Effector memory CD4-positive, alpha-beta T cell (primary cell): ENCODE measurements around the gene UQCRH.

Experiments
- DNase-seq, 3 donors: peaks; one replicate each; pipeline ENCODE4 v3.0.0-alpha.2; 2020
- H3K27ac ChIP-seq: 2 replicates; pipeline ENCODE4 v1.7.0; 2013; ENCODE audit warnings: mild to moderate bottlenecking, low read length, moderate library complexity; ENCODE audit not compliant: insufficient read depth, poor library complexity, severe bottlenecking
- H3K27me3 ChIP-seq: replicated peaks from 2 replicates; pipeline ENCODE4 v1.7.0; 2013; ENCODE audit warnings: mild to moderate bottlenecking, low read length; ENCODE audit not compliant: insufficient read depth, control insufficient read depth, poor library complexity, severe bottlenecking
- H3K36me3 ChIP-seq: 2 replicates; pipeline ENCODE4 v1.7.0; 2013; ENCODE audit warnings: mild to moderate bottlenecking, low read length, moderate library complexity; ENCODE audit not compliant: control insufficient read depth, insufficient read depth
- H3K4me1 ChIP-seq: 2 replicates; pipeline ENCODE4 v1.7.0; 2013; ENCODE audit warnings: low read length, mild to moderate bottlenecking; ENCODE audit not compliant: control insufficient read depth, insufficient read depth, poor library complexity, severe bottlenecking
- H3K4me3 ChIP-seq: 2 replicates; pipeline ENCODE4 v1.7.0; 2013; ENCODE audit warnings: low read length, low read depth, mild to moderate bottlenecking; ENCODE audit not compliant: insufficient read depth, poor library complexity, severe bottlenecking
- H3K9me3 ChIP-seq: 2 replicates; pipeline ENCODE4 v1.7.0; 2013; ENCODE audit warnings: mild to moderate bottlenecking, low read length, moderate library complexity; ENCODE audit not compliant: control insufficient read depth

UQCRH gene

GRCh38 chr1:46298387-46298786 lies 5.1 kb upstream of the UQCRH start:
- H3K36me3 ChIP-seq = peaks cover 28% of the 10 kb centered on the region
- no peaks in the 10 kb centered on the region for H3K9me3 ChIP-seq
- peaks cover 9% of the 10 kb centered on the region for H3K4me1 ChIP-seq
- H3K27me3 ChIP-seq = no peaks in the 10 kb centered on the region
- H3K4me3 ChIP-seq = no peak overlapping the region
- no peak overlapping the region for H3K27ac ChIP-seq
- no peak for DNase-seq

- no peak for DNase-seq
- Histone ChIP-seq H3K27ac (no peak overlapping the region), H3K27me3 (no peaks in the 10 kb centered on the region), H3K4me3 (peak overlapping the region; percentile 73), H3K36me3 (peaks cover 20% of the 10 kb centered on the region), H3K9me3 (no peaks in the 10 kb centered on the region), H3K4me1 (peaks cover 19% of the 10 kb centered on the region)
These were observed 2.7 kb upstream of the UQCRH start for GRCh38 chr1:46300673-46301405.

GRCh38 chr1:46301406-46301807 lies 2.1 kb upstream of the UQCRH start:
- H3K27ac ChIP-seq = peak overlapping the region; percentile 86
- H3K9me3 ChIP-seq = no peaks in the 10 kb centered on the region
- no peak for DNase-seq
- peak overlapping the region; percentile 73 for H3K4me3 ChIP-seq
- no peaks in the 10 kb centered on the region for H3K27me3 ChIP-seq
- peaks cover 19% of the 10 kb centered on the region for H3K4me1 ChIP-seq
- H3K36me3 ChIP-seq = peaks cover 17% of the 10 kb centered on the region

- peak overlapping the region; percentile 86 for H3K27ac ChIP-seq
- H3K27me3 ChIP-seq = no peaks in the 10 kb centered on the region
- peak; percentile 9 to 26 (median 11) for DNase-seq
These were observed 1.5 kb upstream of the UQCRH start for GRCh38 chr1:46301808-46302640.

GRCh38 chr1:46302641-46303037 lies 859 bp upstream of the UQCRH start:
- Histone ChIP-seq H3K4me1 (peaks cover 19% of the 10 kb centered on the region), H3K9me3 (no peaks in the 10 kb centered on the region), H3K36me3 (peaks cover 5% of the 10 kb centered on the region), H3K4me3 (peak overlapping the region; percentile 73), H3K27me3 (no peaks in the 10 kb centered on the region), H3K27ac (peak overlapping the region; percentile 86)
- DNase-seq = peak in 1 of 3 donors; percentile 3

More at GRCh38 chr1:46301808-46302640, 1.5 kb upstream of the UQCRH start:
- Histone ChIP-seq H3K36me3 (peaks cover 11% of the 10 kb centered on the region), H3K4me3 (peak overlapping the region; percentile 73), H3K9me3 (no peaks in the 10 kb centered on the region), H3K4me1 (peaks cover 19% of the 10 kb centered on the region)

GRCh38 chr1:46303872-46304326 lies 401 bp downstream of the UQCRH start:
- DNase-seq = no peak
- Histone ChIP-seq H3K36me3 (no peaks in the 10 kb centered on the region), H3K9me3 (no peaks in the 10 kb centered on the region), H3K27ac (peak overlapping the region; percentile 86), H3K4me1 (peaks cover 19% of the 10 kb centered on the region), H3K27me3 (no peaks in the 10 kb centered on the region), H3K4me3 (peak overlapping the region; percentile 73)

GRCh38 chr1:46306159-46306530 lies 2.6 kb downstream of the UQCRH start:
- Histone ChIP-seq H3K27me3 (no peaks in the 10 kb centered on the region), H3K4me3 (no peak overlapping the region), H3K4me1 (peaks cover 17% of the 10 kb centered on the region), H3K27ac (no peak overlapping the region), H3K9me3 (no peaks in the 10 kb centered on the region), H3K36me3 (peaks cover 14% of the 10 kb centered on the region)
- DNase-seq = no peak

GRCh38 chr1:46309401-46310159 lies 6.1 kb downstream of the UQCRH start:
- Histone ChIP-seq H3K36me3 (peaks cover 40% of the 10 kb centered on the region), H3K9me3 (no peaks in the 10 kb centered on the region), H3K4me1 (peaks cover 7% of the 10 kb centered on the region), H3K27ac (no peak overlapping the region), H3K27me3 (no peaks in the 10 kb centered on the region), H3K4me3 (no peak overlapping the region)
- no peak for DNase-seq

GRCh38 chr1:46310321-46310720 lies 6.8 kb downstream of the UQCRH start:
- H3K4me1 ChIP-seq = peaks cover under 1% of the 10 kb centered on the region
- no peak overlapping the region for H3K4me3 ChIP-seq
- no peaks in the 10 kb centered on the region for H3K27me3 ChIP-seq
- no peak overlapping the region for H3K27ac ChIP-seq
- H3K36me3 ChIP-seq = peaks cover 46% of the 10 kb centered on the region
- H3K9me3 ChIP-seq = no peaks in the 10 kb centered on the region
- no peak for DNase-seq
